Gastrocnemius medialis (tissue), 4 donors: ENCODE data around the gene GIGYF2. TPM values are rescaled to one million over a fixed set of nuclear protein-coding genes. Genes with fewer than 3 reads are reported as not detected.

Experiments
- ATAC-seq, 2 donors: fragments of 150-250 bp; one replicate each; pipeline ENCODE4 v1.9.1; 2016
- DNase-seq, 2 donors: peaks; one replicate each; pipeline ENCODE4 v3.0.0-alpha.2; 2019
- H3K27ac ChIP-seq, 4 donors: fragments of 200-600 bp; sonication (generic); 1 replicate in 1 of 4; 2 replicates in 3 of 4; pipeline ENCODE4 v1.5.1; 2016 to 2018; ENCODE audit warnings: mild to moderate bottlenecking in 2 of 4, moderate library complexity in 1 of 4
- H3K27me3 ChIP-seq, 3 donors: fragments of 200-600 bp; sonication (generic) in 2 of 3; 1 replicate in 1 of 3; 2 replicates in 2 of 3; pipeline versions ENCODE4 v1.5.1 to v1.6.0; 2016 to 2019; ENCODE audit warnings: mild to moderate bottlenecking in 1 of 3, moderate library complexity in 1 of 3
- H3K36me3 ChIP-seq, 2 donors: fragments of 200-600 bp; sonication (generic) in 1 of 2; one replicate each; pipeline ENCODE4 v1.5.1; 2017 to 2018
- H3K4me1 ChIP-seq, 2 donors: fragments of 200-600 bp; sonication (generic) in 1 of 2; one replicate each; pipeline ENCODE4 v1.5.1; 2016 to 2017; ENCODE audit warnings: mild to moderate bottlenecking in 2 of 2
- H3K4me3 ChIP-seq, 4 donors: fragments of 200-600 bp; sonication (generic) in 3 of 4; 1 replicate in 1 of 4; 2 replicates in 3 of 4; pipeline ENCODE4 v1.5.1; 2016 to 2019; ENCODE audit warnings: mild to moderate bottlenecking in 2 of 4
- H3K9me3 ChIP-seq, 3 donors: fragments of 200-600 bp; sonication (generic) in 2 of 3; 1 replicate in 1 of 3; 2 replicates in 2 of 3; pipeline ENCODE4 v1.5.1; 2016 to 2019
- POLR2A ChIP-seq, 2 donors: fragments of 450-650 bp; IDR thresholded peaks; one replicate each; pipeline ENCODE4 v1.6.1; 2017; ENCODE audit warnings: antibody characterized with exemption in 2 of 2, mild to moderate bottlenecking in 2 of 2, moderate library complexity in 2 of 2
- in situ Hi-C, 4 donors: fragments of 200-750 bp; cut with MboI; loops; one replicate each; pipeline versions ENCODE4 v1.15.0 to v1.8.0; 2017; ENCODE audit warnings: low sequenced_read_pairs in 4 of 4
- intact Hi-C: fragments of 100-400 bp; cut with DNase I; formaldehyde crosslinking; loops from one replicate; pipeline ENCODE4 v1.15.1; 2023; ENCODE audit warnings: low total_unique reads
- total RNA-seq, 4 donors: library from RNA; depleted of rRNA; stranded (reverse); fragments of >200 nt; gene quantifications; one replicate each; pipeline versions ENCODE4 v1.1.0 to v1.2.3, GENCODE V29; 2016
- TF ChIP-seq, protein P1 (sequence below), 5 experiments: fragments of 450-650 bp in 3 of 5; fragments of 200-600 bp in 2 of 5; sonication (generic) in 2 of 5; IDR thresholded peaks in 4 of 5; conservative IDR thresholded peaks in 1 of 5; 1 replicate in 4 of 5; 2 replicates in 1 of 5; pipeline ENCODE4 v1.5.1; 2016 to 2019; ENCODE audit warnings: antibody characterized with exemption in 5 of 5, mild to moderate bottlenecking in 3 of 5, moderate library complexity in 3 of 5

GIGYF2 gene
- total RNA-seq, 4 donors from 2014 or later: 55.7 to 87.8 (median 66.1) TPM

DNA sequence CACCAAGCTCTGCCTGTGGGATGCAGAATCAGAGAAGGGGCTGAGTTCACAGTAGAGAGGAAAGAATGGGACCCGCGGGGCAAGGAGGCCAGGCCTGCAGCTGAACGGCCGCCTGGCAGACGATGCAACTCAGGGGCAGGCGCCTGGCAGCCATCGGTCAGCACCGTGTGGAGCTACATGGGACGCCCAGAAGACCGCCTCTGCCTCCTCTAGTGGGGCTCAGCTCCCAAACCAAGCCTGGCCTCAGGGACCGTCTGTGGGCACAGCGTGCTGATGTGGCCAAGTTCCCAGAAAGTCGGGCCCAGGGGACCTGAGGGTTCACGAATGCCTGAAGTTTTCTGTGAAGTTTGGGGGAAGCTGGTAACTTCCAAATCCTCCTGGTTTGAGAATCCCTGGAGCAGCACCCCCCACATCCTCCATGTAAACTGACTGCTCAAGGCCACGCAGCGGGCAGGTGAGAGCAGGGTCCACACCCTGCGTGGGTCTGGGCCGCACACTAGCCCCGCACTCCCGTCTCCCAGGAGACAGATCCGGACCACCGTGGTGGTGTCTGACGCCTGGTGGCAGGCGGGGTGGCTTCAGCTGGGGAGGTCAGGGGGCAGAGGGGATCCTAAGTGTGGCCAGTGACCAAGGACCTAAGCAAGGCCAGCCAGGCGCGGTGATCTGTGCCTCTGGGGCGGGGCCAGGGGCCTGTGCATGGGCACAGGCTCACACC lies 187.6 kb downstream of the GIGYF2 start:
- Histone ChIP-seq H3K9me3 (no peaks in the 10 kb centered on the region), H3K4me3 (no peak overlapping the region), H3K27ac (no peak overlapping the region), H3K27me3 (no peaks in the 10 kb centered on the region), H3K4me1 (no peaks in the 10 kb centered on the region), H3K36me3 (no peaks in the 10 kb centered on the region)
- intact Hi-C loops (no loop called here), in situ Hi-C loops (no loop called here)
- TF ChIP-seq POLR2A (IDR thresholded peaks at IDR 0.05): no peak
- TF ChIP-seq, protein P1, sequence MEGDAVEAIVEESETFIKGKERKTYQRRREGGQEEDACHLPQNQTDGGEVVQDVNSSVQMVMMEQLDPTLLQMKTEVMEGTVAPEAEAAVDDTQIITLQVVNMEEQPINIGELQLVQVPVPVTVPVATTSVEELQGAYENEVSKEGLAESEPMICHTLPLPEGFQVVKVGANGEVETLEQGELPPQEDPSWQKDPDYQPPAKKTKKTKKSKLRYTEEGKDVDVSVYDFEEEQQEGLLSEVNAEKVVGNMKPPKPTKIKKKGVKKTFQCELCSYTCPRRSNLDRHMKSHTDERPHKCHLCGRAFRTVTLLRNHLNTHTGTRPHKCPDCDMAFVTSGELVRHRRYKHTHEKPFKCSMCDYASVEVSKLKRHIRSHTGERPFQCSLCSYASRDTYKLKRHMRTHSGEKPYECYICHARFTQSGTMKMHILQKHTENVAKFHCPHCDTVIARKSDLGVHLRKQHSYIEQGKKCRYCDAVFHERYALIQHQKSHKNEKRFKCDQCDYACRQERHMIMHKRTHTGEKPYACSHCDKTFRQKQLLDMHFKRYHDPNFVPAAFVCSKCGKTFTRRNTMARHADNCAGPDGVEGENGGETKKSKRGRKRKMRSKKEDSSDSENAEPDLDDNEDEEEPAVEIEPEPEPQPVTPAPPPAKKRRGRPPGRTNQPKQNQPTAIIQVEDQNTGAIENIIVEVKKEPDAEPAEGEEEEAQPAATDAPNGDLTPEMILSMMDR (IDR thresholded peaks at IDR 0.05 in 4 of 5, conservative IDR thresholded peaks at IDR 0.05 in 1 of 5): no peak
- no peak for DNase-seq
- no peak for ATAC-seq

DNA sequence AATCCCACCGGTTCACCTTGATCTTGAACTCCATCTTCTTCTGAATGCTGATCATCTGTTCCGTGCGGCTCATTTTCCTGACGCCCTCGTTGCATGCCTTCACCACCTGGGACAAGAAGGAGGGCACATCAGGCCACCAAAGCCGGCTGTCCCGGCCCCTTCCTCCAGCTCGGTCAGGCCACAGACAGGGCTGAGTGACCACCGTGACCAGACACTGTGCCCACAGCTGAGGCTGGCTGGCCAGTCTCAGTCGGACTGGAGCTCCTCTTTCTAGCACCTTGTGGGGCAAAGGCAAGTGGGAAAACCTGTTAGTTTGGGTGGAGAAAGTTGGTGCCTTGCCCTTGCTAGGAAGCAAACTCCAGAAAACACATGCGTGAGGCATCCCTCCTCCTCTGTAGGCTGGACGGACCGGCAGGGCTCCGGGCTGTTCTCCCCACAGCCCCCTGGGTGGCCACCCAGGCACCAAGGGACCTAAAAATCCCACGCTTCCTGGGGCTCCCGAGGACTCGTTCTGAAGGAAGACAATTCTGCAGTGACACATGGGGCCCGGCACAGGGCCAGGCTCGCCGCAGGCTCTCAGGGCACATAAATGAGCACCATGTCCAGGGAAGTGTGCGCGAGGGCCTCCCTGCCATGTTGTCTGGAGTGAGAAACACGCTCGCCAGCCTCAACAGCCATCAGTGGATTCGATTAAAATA lies 188.3 kb downstream of the GIGYF2 start:
- Histone ChIP-seq H3K27me3 (no peaks in the 10 kb centered on the region), H3K9me3 (no peaks in the 10 kb centered on the region), H3K27ac (no peak overlapping the region), H3K4me1 (no peaks in the 10 kb centered on the region), H3K36me3 (no peaks in the 10 kb centered on the region), H3K4me3 (no peak overlapping the region)
- in situ Hi-C loops: no loop called here
- TF ChIP-seq, protein P1 (IDR thresholded peaks at IDR 0.05 in 4 of 5, conservative IDR thresholded peaks at IDR 0.05 in 1 of 5): no peak
- no peak for TF ChIP-seq POLR2A (IDR thresholded peaks at IDR 0.05)
- intact Hi-C loops: no loop called here
- DNase-seq (no peak), ATAC-seq (no peak)

DNA sequence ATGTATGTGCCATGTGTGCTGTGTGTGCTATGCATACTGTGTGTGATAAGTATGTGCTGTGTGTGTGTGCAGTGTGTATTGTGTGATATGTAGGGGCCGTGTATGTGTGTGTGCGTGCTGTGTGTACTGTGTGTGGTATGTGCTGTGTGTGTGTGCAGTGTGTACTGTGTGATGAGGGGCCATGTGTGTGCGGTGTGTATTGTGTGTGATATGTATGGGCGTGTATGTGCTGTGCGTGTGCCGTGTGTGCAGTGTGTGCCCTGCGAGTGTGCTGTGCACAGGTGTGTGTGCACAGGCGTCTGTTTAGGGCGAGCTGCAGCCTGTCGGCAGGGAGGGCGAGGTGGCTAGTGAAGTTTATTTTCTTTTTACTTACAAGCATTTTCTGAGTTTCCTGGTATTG lies 189.0 kb downstream of the GIGYF2 start:
- no peak overlapping the region for H3K4me3 ChIP-seq
- in situ Hi-C loops (no loop called here), intact Hi-C loops (no loop called here)
- DNase-seq (no peak), ATAC-seq (no peak)
- H3K27me3 ChIP-seq: no peaks in the 10 kb centered on the region
- H3K4me1 ChIP-seq: peaks cover 0 to 7% of the 10 kb centered on the region in 2 donors
- H3K9me3 ChIP-seq: no peaks in the 10 kb centered on the region
- H3K27ac ChIP-seq: no peak overlapping the region
- TF ChIP-seq, protein P1 (IDR thresholded peaks at IDR 0.05 in 4 of 5, conservative IDR thresholded peaks at IDR 0.05 in 1 of 5): no peak
- TF ChIP-seq POLR2A (IDR thresholded peaks at IDR 0.05): no peak
- no peaks in the 10 kb centered on the region for H3K36me3 ChIP-seq

DNA sequence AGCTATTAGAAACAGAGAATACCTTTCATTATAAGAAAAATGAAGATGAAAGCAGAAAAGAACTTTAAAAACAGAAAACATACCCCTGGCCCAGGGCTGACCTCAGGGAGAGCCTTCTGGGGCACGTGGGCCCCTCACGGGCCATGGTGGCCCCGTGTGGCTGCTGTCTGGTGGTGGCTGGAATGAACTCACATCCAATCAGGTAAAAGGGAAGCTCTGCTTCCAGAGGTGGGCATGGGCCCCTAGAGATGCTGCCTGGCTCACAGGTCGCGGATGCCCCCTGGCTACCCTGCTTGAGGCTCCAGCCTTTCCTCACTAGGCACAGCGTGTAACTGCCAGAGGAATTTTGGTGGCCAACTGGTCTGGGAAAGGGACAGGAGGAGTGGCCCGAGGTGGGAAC lies 189.5 kb downstream of the GIGYF2 start:
- H3K36me3 ChIP-seq: no peaks in the 10 kb centered on the region
- H3K4me3 ChIP-seq: no peak overlapping the region
- H3K4me1 ChIP-seq: peaks cover 2 to 11% of the 10 kb centered on the region in 2 donors
- in situ Hi-C loops (no loop called here), intact Hi-C loops (no loop called here)
- H3K27me3 ChIP-seq: no peaks in the 10 kb centered on the region
- no peak overlapping the region for H3K27ac ChIP-seq
- TF ChIP-seq, protein P1 (IDR thresholded peaks at IDR 0.05 in 4 of 5, conservative IDR thresholded peaks at IDR 0.05 in 1 of 5): no peak
- no peak for TF ChIP-seq POLR2A (IDR thresholded peaks at IDR 0.05)
- ATAC-seq: no peak
- no peak for DNase-seq
- H3K9me3 ChIP-seq: no peaks in the 10 kb centered on the region
